Activated naive CD4-positive, alpha-beta T cell treated with anti-CD3 and anti-CD28 coated beads, Interleukin-2, amount 50 U/mL, for 72 hours (primary cell): ENCODE results near the gene ASB6. TPM values are rescaled to one million over a fixed set of nuclear protein-coding genes. Genes with fewer than 3 reads are reported as not detected.

ENCODE experiments used
- ATAC-seq, 2 donors: fragments of 150-1000 bp; cut with Tn5 transposase; 2 replicates each; pipeline ENCODE4 v1.10.0; 2021; ENCODE audit warnings: mild to moderate bottlenecking in 2 of 2, moderate library complexity in 2 of 2
- DNase-seq, 2 donors: peaks; one replicate each; pipeline ENCODE4 v3.0.0; 2021 to 2022; ENCODE audit warnings: low spot score in 2 of 2
- H3K27ac Mint-ChIP-seq, 2 donors: one replicate each; pipeline ENCODE4 v1.8.0; 2022; ENCODE audit warnings: mild to moderate bottlenecking in 2 of 2, mixed read lengths in 2 of 2
- H3K36me3 Mint-ChIP-seq, 2 donors: one replicate each; pipeline ENCODE4 v1.8.0; 2022; ENCODE audit warnings: mixed read lengths in 2 of 2
- H3K9me3 Mint-ChIP-seq, 2 donors: one replicate each; pipeline ENCODE4 v1.8.0; 2022; ENCODE audit warnings: mixed read lengths in 2 of 2
- total RNA-seq, 2 donors: library from RNA; stranded (reverse); gene quantifications; one replicate each; pipeline ENCODE4 v1.2.3, GENCODE V29; 2022

ASB6 gene
- total RNA-seq, 2 donors from 2014 or later = 16.3 to 17.6 TPM

DNA sequence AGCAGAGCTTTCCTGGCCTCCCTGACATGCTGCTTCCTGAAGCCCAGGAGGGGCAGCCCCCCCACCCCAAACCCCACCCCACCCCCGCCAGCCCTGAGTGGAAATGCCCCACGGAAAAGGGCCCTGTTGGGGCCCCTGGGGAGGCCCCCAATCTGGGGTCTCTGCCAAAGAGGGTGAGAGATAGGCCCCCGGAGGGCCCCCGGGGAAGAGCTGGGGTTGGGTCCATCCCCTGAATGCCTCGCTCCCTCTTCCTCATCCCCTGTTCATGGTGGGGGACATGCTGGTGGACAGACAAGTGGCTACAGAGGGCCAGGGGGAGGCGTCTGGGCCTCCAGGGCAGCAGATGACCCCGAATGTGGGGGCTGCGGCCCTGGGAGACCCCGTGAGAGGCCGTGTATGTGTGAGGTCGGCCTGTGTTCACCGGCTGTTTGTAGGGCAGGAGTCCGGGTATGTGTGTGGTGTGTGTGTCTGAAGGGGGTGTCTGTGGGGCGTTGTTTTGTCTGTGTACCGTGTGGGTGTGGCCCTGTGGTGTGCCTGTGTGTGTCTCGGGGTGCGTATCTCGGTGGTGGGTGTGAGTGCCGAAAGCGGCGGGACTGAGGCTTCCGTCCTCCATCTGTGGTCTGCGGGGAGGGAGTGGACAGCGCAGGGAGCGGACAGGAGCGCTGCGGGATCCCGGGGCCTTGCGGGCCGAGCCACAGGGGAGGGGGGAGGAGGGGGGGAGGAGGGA, 32.3 kb downstream of the ASB6 start:
- H3K36me3 Mint-ChIP-seq = no peaks in the 10 kb centered on the region
- no peak for DNase-seq
- ATAC-seq = peak; percentile 32 to 36
- no peaks in the 10 kb centered on the region for H3K9me3 Mint-ChIP-seq
- peak overlapping the region; percentile 64 to 89 for H3K27ac Mint-ChIP-seq

DNA sequence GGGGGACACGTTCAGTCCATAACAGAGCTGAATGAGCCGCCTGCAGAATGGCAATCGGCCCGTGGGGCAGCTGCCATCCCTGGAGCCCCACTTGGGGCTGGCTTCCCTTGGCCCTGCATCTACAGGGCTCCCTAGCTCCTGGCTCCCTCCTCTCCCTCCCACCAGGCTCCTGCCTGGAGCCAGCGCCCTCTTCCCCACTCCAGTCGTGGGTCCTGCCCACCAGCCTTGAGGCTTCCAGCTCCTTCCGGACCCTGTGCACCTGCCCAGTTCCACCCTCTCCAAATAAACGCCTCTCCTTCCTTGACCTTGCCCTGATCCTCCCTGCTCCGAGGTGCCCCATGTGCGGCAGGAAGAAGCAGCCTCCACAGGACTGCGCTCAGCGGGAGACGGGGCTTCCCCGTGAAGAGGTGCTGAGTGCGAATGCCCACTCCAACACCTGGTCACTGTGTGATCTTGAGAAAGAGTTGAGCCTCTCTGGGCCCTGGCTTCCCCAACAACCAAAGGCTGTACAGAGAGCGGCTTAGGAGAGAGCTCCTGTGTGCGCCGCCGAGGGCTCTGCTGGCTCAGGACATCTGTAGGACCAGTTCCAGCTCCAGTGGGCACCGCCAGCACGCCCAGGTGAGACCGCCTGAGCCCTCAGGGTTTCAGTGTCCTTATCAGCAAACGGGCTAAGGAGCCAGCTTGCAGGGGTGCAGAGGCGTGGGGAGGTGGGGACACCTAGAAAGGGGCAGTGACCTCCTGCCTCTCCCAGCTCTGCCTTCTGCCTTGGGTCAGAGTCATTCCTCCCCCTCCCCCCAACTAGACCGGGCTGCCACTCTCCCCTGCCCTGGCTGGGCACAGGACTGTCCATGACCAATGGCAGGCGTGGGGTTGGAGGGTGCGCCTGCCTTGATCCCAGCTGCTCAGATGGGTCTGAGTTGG, 33.1 kb downstream of the ASB6 start:
- DNase-seq (no peak), ATAC-seq (no peak)
- no peak overlapping the region for H3K27ac Mint-ChIP-seq
- no peaks in the 10 kb centered on the region for H3K9me3 Mint-ChIP-seq
- no peaks in the 10 kb centered on the region for H3K36me3 Mint-ChIP-seq

GRCh38 chr9:129607027-129607387, 34.9 kb downstream of the ASB6 start:
- peak overlapping the region in 1 of 2 donors; percentile 65 for H3K27ac Mint-ChIP-seq
- DNase-seq = no peak

GRCh38 chr9:129606161-129607026, 35.6 kb downstream of the ASB6 start:
- peak overlapping the region in 1 of 2 donors; percentile 65 for H3K27ac Mint-ChIP-seq
- DNase-seq (no peak), ATAC-seq (no peak)
- H3K9me3 Mint-ChIP-seq = no peaks in the 10 kb centered on the region
- H3K36me3 Mint-ChIP-seq = no peaks in the 10 kb centered on the region

More at GRCh38 chr9:129607027-129607387, 34.9 kb downstream of the ASB6 start:
- ATAC-seq = no peak
- H3K9me3 Mint-ChIP-seq = no peaks in the 10 kb centered on the region
- H3K36me3 Mint-ChIP-seq = no peaks in the 10 kb centered on the region

GRCh38 chr9:129604766-129605163, 37.2 kb downstream of the ASB6 start:
- no peak for DNase-seq
- no peak for ATAC-seq
- Mint-ChIP-seq H3K36me3 (no peaks in the 10 kb centered on the region), H3K9me3 (no peaks in the 10 kb centered on the region), H3K27ac (no peak overlapping the region)

- DNase-seq = no peak
- Mint-ChIP-seq H3K9me3 (no peaks in the 10 kb centered on the region), H3K27ac (no peak overlapping the region), H3K36me3 (no peaks in the 10 kb centered on the region)
- ATAC-seq = no peak
These were observed 37.7 kb downstream of the ASB6 start for GRCh38 chr9:129604056-129604765.

DNA sequence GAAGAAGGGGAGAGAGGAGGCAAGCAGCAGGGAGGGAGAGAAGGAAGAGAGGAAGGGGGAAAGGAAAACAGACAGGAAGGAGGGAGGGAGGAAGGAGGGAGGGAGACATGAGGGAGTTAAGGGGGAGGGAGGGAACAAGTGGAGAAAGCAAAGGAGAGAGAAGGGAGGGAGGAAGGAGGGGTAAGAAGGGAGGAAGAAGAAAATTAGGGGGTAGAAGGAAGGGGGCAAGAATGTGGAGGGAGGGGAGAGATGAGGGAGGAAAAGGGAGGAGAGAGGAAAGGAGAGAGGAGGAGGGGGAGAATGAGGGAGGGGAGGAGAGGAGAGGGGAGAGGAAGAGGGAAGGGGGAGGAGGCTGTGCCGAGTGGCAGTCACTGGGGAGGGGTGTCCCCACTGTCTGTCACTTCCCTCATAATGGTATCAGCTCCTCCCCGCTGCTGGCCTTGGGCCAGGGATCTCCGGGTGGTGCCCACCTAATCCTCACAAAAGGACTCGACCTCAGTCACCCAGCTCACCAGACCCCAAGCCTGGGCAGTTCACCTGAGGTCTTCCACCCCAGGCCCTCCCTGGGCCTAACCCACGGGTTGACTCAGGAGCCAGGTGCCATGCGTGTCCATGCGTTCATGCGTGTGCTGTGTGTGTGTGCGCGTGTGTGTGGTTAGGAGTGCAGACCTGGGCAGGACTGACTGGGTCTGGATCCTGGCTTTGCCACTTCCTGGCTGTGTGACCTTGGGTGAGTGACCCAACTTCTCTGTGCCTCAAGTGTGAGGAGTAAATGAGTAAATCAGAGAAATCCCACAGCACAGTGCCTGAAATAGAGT, 39.1 kb downstream of the ASB6 start:
- no peak overlapping the region for H3K27ac Mint-ChIP-seq
- H3K9me3 Mint-ChIP-seq = no peaks in the 10 kb centered on the region
- ATAC-seq = peak; percentile 47 to 86
- H3K36me3 Mint-ChIP-seq = peaks cover 0 to 6% of the 10 kb centered on the region in 2 donors
- DNase-seq = no peak

DNA sequence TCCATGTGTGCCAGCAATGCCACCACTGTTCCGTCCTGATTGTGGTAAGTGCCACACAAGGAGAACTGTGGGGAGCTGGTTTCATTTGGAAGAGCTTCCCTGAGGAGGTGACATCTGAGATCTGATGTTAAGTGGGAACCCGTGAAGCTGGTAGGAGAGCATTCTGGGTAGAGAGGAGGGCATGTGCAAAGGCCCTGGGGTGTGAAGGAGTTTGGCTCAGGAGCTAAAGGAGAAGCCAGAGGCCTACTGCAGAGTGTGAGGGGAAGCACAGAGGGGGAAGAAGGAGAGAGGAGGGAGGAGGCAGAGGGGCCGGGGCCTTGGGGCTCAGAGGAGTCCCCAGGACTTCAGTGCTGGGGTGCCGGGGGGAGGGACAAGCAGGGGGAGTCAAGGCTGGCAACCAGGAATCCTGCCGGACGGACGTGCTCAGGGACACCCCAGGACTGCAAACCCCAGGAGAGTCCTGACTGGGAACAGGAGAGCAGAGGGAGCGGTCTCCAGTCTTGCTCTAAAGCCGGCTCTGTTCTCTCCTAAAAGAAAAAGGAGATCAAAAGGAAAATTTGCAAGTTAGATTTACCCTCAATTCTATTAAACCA, 40.8 kb downstream of the ASB6 start:
- Mint-ChIP-seq H3K27ac (no peak overlapping the region), H3K9me3 (no peaks in the 10 kb centered on the region), H3K36me3 (peaks cover 0 to 6% of the 10 kb centered on the region in 2 donors)
- ATAC-seq (no peak), DNase-seq (no peak)

GRCh38 chr9:129598089-129598596, 43.8 kb downstream of the ASB6 start:
- ATAC-seq = peak in 1 of 2 donors; percentile 29
- Mint-ChIP-seq H3K27ac (no peak overlapping the region), H3K36me3 (peaks cover 0 to 6% of the 10 kb centered on the region in 2 donors), H3K9me3 (no peaks in the 10 kb centered on the region)
- DNase-seq = no peak

GRCh38 chr9:129597355-129598088, 44.4 kb downstream of the ASB6 start:
- ATAC-seq (peak; percentile 62 to 87), DNase-seq (peak in 1 of 2 donors; percentile 79)
- H3K9me3 Mint-ChIP-seq = no peaks in the 10 kb centered on the region
- H3K27ac Mint-ChIP-seq = no peak overlapping the region
- peaks cover 0 to 6% of the 10 kb centered on the region in 2 donors for H3K36me3 Mint-ChIP-seq

DNA sequence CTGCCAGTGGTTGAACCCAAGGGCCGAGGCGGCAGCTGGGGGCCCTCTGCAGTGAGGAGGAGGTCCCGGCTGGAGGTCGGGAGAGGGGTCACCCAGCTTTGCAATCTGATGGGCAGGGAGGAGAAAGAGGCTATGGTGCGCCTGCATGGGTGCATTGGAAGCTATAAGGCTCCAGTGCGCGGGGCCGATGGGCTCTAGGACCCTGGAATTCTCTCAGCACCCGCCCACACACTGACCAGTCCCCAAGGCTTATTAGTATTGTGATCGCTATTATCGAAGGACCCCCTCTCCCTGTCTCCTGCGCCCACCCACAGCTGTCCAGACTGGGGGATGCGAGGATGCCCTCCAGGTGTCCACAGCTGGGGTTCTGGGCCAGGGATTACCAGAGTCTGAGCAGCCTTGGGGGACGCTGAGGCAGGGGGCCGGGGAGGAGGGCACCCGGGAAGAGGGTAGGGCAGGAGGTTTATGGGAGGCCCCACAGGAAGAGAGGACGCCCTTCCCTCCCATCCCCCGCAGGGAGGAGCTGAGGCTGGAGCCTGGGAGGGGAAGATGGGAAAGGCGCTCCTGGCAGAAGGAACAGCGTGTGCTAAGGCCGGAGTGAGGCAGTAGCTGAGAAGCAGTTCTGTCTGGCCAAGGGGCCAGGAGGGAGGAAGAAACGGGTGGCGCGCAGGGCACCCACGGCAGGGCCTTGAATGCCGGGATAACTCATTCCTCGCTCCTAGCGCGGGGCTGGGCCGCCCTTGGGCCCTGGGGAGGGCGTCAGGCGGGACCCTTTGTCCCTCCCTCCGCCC, 45.2 kb downstream of the ASB6 start:
- Mint-ChIP-seq H3K36me3 (peaks cover 0 to 6% of the 10 kb centered on the region in 2 donors), H3K27ac (no peak overlapping the region), H3K9me3 (no peaks in the 10 kb centered on the region)
- peak; percentile 18 to 36 for ATAC-seq
- DNase-seq = no peak

GRCh38 chr9:129595903-129596540, 45.9 kb downstream of the ASB6 start:
- Mint-ChIP-seq H3K27ac (no peak overlapping the region), H3K36me3 (peaks cover 0 to 6% of the 10 kb centered on the region in 2 donors), H3K9me3 (no peaks in the 10 kb centered on the region)
- DNase-seq = no peak
- no peak for ATAC-seq

- Mint-ChIP-seq H3K27ac (no peak overlapping the region), H3K36me3 (peaks cover 0 to 6% of the 10 kb centered on the region in 2 donors), H3K9me3 (no peaks in the 10 kb centered on the region)
- no peak for DNase-seq
- ATAC-seq = no peak
These were observed 46.6 kb downstream of the ASB6 start for GRCh38 chr9:129595311-129595741.
